NCI-H2107 (cell line): ENCODE data around the gene OOSP4B.
"Not testable (repeated sequence)": the region's sequence is repeated elsewhere in the genome, so short reads cannot be mapped to it uniquely, and the experiment has no call there.

Experiments
- DNase-seq: peaks from one replicate; lab custom pipeline; 2025; lab: John Stamatoyannopoulos, UW

OOSP4B gene

GRCh38 chr11:60016881-60017280 lies at the start of gene OOSP4B:
Gene OOSP4B (plus strand): TSS chr11:60017181.
- no peak for DNase-seq

- no peak for DNase-seq
Observed at GRCh38 chr11:59967677-59968394, 49.1 kb upstream of the OOSP4B start.

- DNase-seq: no peak
Observed at GRCh38 chr11:59968395-59968783, 48.6 kb upstream of the OOSP4B start.

- no peak for DNase-seq
Observed at GRCh38 chr11:59973097-59973496, 43.9 kb upstream of the OOSP4B start.

GRCh38 chr11:59981106-59981770 lies 35.7 kb upstream of the OOSP4B start:
- no peak for DNase-seq

GRCh38 chr11:59982037-59982436 lies 34.9 kb upstream of the OOSP4B start:
- DNase-seq: not testable (repeated sequence)

- DNase-seq: no peak
Observed at GRCh38 chr11:59983212-59983611, 33.8 kb upstream of the OOSP4B start.

GRCh38 chr11:59984368-59984767 lies 32.6 kb upstream of the OOSP4B start:
- no peak for DNase-seq

GRCh38 chr11:59990421-59990820 lies 26.6 kb upstream of the OOSP4B start:
- DNase-seq: no peak

- DNase-seq: no peak
Observed at GRCh38 chr11:59992425-59992824, 24.6 kb upstream of the OOSP4B start.

- DNase-seq: no peak
Observed at GRCh38 chr11:59997800-59998199, 19.2 kb upstream of the OOSP4B start.

GRCh38 chr11:59999691-60000090 lies 17.3 kb upstream of the OOSP4B start:
- DNase-seq: no peak

- DNase-seq: no peak
Observed at GRCh38 chr11:60003729-60004128, 13.3 kb upstream of the OOSP4B start.

- no peak for DNase-seq
Observed at GRCh38 chr11:60005360-60005759, 11.6 kb upstream of the OOSP4B start.

- no peak for DNase-seq
Observed at GRCh38 chr11:60018058-60018457, 1.1 kb downstream of the OOSP4B start.

- not testable (repeated sequence) for DNase-seq
Observed at GRCh38 chr11:60020376-60020775, 3.4 kb downstream of the OOSP4B start.

- DNase-seq: no peak
Observed at GRCh38 chr11:60029015-60029632, 12.1 kb downstream of the OOSP4B start.

GRCh38 chr11:60040109-60040508 lies 23.1 kb downstream of the OOSP4B start, which contains the start of gene OOSP2:
Gene OOSP2 (plus strand): TSS chr11:60040409. CDS start chr11:60040460, 51 bp downstream.
- no peak for DNase-seq

- DNase-seq: not testable (repeated sequence)
Observed at GRCh38 chr11:60050422-60050821, 33.4 kb downstream of the OOSP4B start.

- DNase-seq: not testable (repeated sequence)
Observed at GRCh38 chr11:60050839-60051238, 33.9 kb downstream of the OOSP4B start.

GRCh38 chr11:60056349-60056969 lies 39.5 kb downstream of the OOSP4B start, which contains the start of gene MS4A3:
Gene MS4A3 (plus strand): TSS chr11:60056665. CDS start chr11:60061161, 4,496 bp downstream.
- no peak for DNase-seq

GRCh38 chr11:60059052-60059451 lies 42.1 kb downstream of the OOSP4B start:
- DNase-seq: no peak
